Choroid plexus epithelial cell (primary cell): ENCODE data around the gene CRMP1.

Experiments used
- DNase-seq: peaks from one replicate; pipeline ENCODE4 v3.0.0-alpha.2; 2010; ENCODE audit warnings: low read depth
- H3K4me3 ChIP-seq: 2 replicates; pipeline ENCODE4 v1.5.1; 2011; ENCODE audit warnings: low read depth, mild to moderate bottlenecking, control low read depth, low read length, moderate library complexity
- TF ChIP-seq, protein P1 (sequence below): conservative IDR thresholded peaks from 2 replicates; pipeline ENCODE4 v1.5.1; 2011; ENCODE audit warnings: low read depth, mild to moderate bottlenecking, control low read depth, inconsistent platforms, low read length, moderate library complexity

CRMP1 gene

DNA sequence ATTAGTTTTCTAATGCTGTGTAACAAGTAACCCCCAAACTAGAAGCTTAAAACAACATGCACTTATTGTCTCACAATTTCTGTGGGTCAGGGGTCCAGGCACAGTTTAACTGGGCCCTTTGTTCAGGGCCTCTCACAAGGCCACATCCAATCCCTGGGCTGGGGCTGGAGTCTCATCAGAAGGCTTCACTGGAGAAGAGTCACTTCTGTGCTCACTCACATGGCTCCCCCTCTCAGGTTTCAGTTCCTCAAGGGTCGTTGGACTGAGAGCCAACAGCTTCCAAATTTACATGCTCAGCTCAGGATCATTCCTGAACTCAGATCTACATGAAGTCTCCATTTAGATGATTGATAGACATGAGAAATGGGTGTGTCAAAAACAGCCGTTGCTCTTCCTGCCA, 104.7 kb downstream of the CRMP1 start:
- TF ChIP-seq, protein P1, sequence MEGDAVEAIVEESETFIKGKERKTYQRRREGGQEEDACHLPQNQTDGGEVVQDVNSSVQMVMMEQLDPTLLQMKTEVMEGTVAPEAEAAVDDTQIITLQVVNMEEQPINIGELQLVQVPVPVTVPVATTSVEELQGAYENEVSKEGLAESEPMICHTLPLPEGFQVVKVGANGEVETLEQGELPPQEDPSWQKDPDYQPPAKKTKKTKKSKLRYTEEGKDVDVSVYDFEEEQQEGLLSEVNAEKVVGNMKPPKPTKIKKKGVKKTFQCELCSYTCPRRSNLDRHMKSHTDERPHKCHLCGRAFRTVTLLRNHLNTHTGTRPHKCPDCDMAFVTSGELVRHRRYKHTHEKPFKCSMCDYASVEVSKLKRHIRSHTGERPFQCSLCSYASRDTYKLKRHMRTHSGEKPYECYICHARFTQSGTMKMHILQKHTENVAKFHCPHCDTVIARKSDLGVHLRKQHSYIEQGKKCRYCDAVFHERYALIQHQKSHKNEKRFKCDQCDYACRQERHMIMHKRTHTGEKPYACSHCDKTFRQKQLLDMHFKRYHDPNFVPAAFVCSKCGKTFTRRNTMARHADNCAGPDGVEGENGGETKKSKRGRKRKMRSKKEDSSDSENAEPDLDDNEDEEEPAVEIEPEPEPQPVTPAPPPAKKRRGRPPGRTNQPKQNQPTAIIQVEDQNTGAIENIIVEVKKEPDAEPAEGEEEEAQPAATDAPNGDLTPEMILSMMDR = no peak
- H3K4me3 ChIP-seq = no peak overlapping the region
- DNase-seq = no peak

DNA sequence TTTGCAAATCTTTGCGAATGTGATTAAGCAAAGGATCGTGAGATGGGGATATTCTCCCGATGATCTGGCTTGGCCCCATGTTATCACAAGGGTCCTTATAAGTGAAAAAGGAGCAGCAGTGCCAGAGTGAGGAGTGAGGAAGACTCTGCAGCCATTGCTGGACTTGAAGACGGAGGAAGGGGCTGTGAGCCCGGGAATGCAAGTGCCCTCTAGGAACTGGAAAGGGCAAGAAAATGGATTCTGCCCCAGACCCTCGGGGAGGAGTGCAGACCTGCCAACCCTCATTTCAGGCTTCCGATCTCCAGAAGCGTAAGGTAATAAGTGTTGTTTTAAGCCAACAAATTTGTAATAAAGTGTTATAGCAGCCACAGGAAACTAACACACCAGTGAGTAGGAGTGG, 105.6 kb downstream of the CRMP1 start:
- no peak overlapping the region for H3K4me3 ChIP-seq
- DNase-seq = no peak
- TF ChIP-seq, protein P1 = no peak

DNA sequence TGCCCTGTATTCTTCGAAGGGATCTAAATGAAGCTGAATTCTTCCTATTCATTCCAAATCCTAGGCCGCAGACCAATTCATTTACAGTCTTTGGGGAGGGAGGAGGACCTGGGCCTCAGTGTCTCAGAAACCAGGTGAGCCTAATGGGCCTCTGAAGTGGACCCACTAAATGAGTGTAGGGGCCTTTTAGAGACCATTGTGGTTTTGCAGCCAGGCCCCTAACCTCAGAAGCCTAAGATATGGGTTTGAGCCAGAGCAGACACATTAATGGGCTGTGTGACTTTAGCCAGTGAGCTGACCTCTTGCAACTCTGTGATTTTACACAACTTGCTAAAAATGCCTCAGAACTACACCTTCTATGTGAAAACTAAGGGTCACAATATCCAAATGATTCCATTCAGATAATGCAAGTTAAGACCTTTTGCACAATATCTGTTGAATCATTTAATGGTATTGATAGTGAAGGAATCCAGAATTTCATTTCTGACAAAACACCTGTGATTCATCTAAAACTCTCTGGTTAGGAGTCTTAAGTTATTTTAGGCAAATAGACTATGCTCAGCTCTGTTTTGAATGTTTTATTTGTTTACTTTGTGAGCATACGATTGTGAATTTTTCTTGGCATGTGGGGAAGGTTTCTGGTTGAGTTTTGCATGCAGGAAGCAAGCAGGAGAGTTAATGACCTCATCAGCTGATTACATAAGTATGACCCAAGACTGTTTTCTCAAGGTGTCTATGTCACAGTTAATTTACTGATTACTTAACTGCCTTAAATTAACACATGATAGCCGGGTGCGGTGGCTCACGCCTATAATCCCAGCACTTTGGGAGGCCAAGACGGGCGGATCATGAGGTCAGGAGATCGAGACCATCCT, 106.8 kb downstream of the CRMP1 start:
- no peak overlapping the region for H3K4me3 ChIP-seq
- DNase-seq = peak; percentile 86
- TF ChIP-seq, protein P1 = no peak

DNA sequence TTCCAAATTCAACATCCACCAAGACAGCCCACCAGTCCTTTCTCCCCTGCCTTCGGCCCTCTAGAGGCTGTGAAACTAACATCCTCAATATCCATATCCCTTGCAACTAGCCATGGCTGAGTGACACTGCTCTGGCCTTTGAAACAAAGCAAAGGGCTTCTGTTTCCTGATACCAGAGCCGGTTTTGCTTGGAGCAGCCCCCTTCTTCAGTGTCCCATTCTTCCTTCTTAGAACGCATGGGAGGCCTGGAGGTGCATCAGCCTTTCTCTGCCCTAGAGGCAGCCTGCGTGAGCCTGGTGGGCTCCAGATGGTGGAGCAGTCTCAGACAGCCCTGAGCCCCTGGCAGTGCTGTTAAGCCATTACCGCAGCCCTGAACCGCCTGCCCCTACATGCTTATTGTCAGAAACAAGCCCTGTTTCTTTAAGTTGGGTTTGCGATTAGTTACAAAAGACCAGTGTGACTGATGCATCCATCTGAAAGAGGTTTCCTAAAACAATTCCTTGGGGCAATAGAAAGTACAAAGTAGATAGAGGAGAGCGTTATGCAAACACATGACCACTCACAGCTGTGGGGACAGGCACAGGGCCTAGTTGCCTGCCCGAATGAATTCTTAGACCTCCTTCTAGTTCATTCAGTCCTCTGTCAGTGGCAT, 107.8 kb downstream of the CRMP1 start:
- TF ChIP-seq, protein P1 = peak; percentile 23
- H3K4me3 ChIP-seq = no peak overlapping the region
- DNase-seq = no peak

DNA sequence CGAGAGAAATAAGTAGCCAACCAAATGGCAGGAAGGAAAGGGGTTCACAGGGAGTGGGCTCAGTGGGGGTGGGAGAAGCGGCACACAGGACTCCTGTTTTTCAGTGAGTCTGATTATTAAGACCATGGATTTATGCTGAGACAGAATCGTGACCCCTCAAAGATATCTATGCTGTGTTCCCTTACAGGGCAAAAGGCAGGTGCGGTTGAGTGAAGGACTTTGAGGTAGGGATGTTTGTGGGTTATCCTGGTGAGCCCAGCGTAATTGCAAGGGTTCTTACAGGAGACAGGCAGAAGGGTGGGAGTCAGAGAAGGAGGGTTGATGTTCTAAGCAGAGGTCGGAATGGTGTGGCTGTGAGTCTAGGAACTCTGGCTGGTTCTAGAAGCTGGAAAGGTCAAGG, 108.9 kb downstream of the CRMP1 start:
- H3K4me3 ChIP-seq = no peak overlapping the region
- TF ChIP-seq, protein P1 = no peak
- DNase-seq = no peak

DNA sequence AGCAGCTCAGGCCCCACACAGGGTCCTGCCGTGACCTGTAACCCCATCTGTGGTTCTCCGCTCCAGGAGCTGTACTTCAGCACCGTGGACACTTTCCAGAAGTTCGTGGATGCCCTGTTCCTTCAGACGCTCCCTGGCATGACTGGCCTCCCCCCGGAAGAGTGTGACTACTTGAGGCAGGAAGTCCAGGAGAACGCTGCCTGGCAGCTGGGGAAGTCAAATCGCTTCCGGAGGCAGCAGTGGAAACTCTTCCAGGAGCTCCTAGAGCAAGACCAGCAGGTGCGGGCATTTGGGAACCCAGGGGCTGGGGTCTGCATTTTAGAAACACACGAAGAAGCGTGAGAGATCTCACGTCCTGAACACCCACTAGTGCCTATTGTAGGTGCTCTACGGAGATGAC, 109.4 kb downstream of the CRMP1 start:
- no peak overlapping the region for H3K4me3 ChIP-seq
- no peak for DNase-seq
- TF ChIP-seq, protein P1 = no peak
